DOHH2 (cell line): Measurements from ENCODE around the gene AGO3.

Source experiments
- EZH2phosphoT487 ChIP-seq: fragments of 200-600 bp; sonication (generic); IDR thresholded peaks from 2 replicates; pipeline ENCODE4 v1.6.1; 2017; ENCODE audit warnings: borderline replicate concordance, mild to moderate bottlenecking, antibody characterized with exemption, low read length, moderate library complexity, mixed read lengths
- TF ChIP-seq, protein P1 (sequence below): fragments of 200-600 bp; sonication (generic); IDR thresholded peaks from one replicate; pipeline ENCODE4 v1.5.1; 2014; ENCODE audit warnings: antibody characterized with exemption, mild to moderate bottlenecking, low read depth, low read length; ENCODE audit not compliant: poor library complexity, severe bottlenecking

DNA sequence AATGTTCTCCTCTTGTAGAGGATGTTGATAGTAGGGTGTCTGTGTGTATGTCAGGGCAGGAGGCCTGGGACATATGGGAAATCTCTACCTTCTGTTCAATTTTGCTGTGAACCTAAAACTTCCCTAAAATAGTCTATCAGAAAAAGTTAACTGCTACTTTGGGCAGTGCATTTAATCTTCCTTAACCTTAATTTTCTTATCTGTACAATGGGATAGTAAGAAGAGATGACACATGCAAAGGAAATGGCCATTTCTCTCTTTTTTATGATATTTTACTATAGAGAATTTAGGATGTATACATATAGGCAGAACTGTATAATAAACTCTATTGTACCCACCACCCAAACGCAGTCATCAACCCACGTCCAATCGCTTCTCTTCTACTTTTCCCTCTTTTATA, 8.6 kb downstream of the AGO3 start:
- TF ChIP-seq, protein P1, sequence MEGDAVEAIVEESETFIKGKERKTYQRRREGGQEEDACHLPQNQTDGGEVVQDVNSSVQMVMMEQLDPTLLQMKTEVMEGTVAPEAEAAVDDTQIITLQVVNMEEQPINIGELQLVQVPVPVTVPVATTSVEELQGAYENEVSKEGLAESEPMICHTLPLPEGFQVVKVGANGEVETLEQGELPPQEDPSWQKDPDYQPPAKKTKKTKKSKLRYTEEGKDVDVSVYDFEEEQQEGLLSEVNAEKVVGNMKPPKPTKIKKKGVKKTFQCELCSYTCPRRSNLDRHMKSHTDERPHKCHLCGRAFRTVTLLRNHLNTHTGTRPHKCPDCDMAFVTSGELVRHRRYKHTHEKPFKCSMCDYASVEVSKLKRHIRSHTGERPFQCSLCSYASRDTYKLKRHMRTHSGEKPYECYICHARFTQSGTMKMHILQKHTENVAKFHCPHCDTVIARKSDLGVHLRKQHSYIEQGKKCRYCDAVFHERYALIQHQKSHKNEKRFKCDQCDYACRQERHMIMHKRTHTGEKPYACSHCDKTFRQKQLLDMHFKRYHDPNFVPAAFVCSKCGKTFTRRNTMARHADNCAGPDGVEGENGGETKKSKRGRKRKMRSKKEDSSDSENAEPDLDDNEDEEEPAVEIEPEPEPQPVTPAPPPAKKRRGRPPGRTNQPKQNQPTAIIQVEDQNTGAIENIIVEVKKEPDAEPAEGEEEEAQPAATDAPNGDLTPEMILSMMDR = no peak
- TF ChIP-seq EZH2phosphoT487 = no peak
